ENCODE results near the gene ADISSP. TPM values are rescaled to one million over a fixed set of nuclear protein-coding genes. Genes with fewer than 3 reads are reported as not detected.

The ADISSP gene
- total and polyA plus RNA-seq, 2 of the 13 experiments (the other 11 are each of a cell fraction or from before 2014, with no cell fraction given), result 38.3 to 90.6 TPM

DNA sequence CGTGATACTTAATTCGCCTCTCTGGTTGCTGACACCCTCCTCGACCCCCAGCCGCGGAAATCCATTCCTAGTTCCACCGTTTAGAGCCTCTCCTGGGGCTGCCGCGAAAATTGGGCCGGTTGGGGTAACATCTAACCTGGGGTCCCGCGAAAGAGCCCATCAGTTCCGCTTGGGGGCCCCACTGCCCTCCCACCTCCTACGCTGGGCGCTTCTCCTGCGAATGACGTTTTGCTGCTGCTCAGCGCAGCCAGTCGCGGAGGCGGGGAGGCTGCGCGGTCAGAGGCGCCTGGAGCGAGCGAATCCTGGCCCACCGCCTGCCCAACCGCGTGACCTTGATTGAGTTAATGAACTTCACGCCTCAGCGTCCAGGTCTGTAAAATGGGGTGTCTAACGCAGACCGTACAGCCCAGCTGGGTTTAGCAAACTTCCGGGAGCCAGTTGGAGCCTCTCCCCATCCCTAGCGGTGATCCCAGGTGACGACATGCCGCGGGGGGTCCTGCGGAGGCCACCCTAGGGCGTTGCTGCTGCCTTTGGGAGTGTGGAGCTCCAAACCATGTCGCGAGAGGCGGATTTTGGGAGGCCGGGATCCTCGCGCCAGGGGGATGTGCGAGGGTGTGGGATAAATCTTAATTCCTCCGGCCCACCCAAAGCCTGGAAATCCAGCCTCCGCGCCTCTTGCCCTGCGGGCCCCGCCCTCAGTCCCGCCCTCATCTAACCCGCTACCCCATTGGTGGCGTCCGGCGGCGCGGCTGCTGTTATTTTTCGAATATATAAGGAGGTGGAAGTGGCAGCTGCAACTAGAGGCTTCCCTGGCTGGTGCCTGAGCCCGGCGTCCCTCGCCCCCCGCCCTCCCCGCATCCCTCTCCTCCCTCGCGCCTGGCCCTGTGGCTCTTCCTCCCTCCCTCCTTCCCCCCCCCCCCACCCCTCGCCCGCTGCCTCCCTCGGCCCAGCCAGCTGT lies 28.2 kb upstream of the ADISSP start, which contains the start of gene CDC25B (continued):
- TF ChIP-seq, protein P1, sequence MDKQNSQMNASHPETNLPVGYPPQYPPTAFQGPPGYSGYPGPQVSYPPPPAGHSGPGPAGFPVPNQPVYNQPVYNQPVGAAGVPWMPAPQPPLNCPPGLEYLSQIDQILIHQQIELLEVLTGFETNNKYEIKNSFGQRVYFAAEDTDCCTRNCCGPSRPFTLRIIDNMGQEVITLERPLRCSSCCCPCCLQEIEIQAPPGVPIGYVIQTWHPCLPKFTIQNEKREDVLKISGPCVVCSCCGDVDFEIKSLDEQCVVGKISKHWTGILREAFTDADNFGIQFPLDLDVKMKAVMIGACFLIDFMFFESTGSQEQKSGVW (CRISPR knock-in tag; IDR thresholded peaks at IDR 0.05; ENCODE audit: borderline replicate concordance), result no peak
- TF ChIP-seq, protein P2, sequence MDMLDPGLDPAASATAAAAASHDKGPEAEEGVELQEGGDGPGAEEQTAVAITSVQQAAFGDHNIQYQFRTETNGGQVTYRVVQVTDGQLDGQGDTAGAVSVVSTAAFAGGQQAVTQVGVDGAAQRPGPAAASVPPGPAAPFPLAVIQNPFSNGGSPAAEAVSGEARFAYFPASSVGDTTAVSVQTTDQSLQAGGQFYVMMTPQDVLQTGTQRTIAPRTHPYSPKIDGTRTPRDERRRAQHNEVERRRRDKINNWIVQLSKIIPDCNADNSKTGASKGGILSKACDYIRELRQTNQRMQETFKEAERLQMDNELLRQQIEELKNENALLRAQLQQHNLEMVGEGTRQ (IDR thresholded peaks at IDR 0.05; ENCODE audit: low read depth, low read length), result no peak
- TF ChIP-seq, protein P2 (CRISPR knock-in tag; IDR thresholded peaks at IDR 0.05; ENCODE audit: borderline replicate concordance), result 0 out of 2 replicates have a peak, but pooled peaks have one; percentile 20
- TF ChIP-seq CENPT (CRISPR knock-in tag; IDR thresholded peaks at IDR 0.05; ENCODE audit: low read depth) (no peak), SRSF9 (IDR thresholded peaks at IDR 0.05; ENCODE audit: borderline replicate concordance, insufficient read depth, low read depth, low read length, poor library complexity, severe bottlenecking) (no peak), RBAK (CRISPR knock-in tag; IDR thresholded peaks at IDR 0.05) (no peak), GABPA (IDR thresholded peaks at IDR 0.05; ENCODE audit: low read depth, low read length) (no peak), GABPA (CRISPR knock-in tag; IDR thresholded peaks at IDR 0.05; ENCODE audit: low read depth) (peak; percentile 72), ZNF709 (CRISPR knock-in tag; IDR thresholded peaks at IDR 0.05) (no peak), ZBTB7B (CRISPR knock-in tag; IDR thresholded peaks at IDR 0.05) (0 out of 2 replicates have a peak, but pooled peaks have one; percentile 74), ZNF441 (CRISPR knock-in tag; IDR thresholded peaks at IDR 0.05; ENCODE audit: borderline replicate concordance) (peak; percentile 88), PAX8 (CRISPR knock-in tag; IDR thresholded peaks at IDR 0.05; ENCODE audit: borderline replicate concordance) (no peak), NCOA2 (CRISPR knock-in tag; IDR thresholded peaks at IDR 0.05) (no peak)
- TF ChIP-seq, protein P3, sequence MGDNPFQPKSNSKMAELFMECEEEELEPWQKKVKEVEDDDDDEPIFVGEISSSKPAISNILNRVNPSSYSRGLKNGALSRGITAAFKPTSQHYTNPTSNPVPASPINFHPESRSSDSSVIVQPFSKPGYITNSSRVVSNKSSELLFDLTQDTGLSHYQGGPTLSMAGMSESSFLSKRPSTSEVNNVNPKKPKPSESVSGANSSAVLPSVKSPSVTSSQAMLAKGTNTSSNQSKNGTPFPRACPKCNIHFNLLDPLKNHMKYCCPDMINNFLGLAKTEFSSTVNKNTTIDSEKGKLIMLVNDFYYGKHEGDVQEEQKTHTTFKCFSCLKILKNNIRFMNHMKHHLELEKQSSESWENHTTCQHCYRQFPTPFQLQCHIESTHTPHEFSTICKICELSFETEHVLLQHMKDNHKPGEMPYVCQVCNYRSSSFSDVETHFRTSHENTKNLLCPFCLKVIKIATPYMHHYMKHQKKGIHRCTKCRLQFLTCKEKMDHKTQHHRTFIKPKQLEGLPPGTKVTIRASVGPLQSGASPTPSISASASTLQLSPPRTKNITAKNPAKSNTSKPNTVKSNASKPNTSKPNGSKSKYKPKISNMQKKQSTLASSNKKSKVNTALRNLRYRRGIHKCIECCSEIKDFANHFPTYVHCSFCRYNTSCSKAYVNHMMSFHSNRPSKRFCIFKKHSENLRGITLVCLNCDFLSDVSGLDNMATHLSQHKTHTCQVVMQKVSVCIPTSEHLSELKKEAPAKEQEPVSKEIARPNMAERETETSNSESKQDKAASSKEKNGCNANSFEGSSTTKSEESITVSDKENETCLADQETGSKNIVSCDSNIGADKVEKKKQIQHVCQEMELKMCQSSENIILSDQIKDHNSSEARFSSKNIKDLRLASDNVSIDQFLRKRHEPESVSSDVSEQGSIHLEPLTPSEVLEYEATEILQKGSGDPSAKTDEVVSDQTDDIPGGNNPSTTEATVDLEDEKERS (CRISPR knock-in tag; IDR thresholded peaks at IDR 0.05), result no peak; the same call in 1 of the 2 replicates
- TF ChIP-seq, protein P4, sequence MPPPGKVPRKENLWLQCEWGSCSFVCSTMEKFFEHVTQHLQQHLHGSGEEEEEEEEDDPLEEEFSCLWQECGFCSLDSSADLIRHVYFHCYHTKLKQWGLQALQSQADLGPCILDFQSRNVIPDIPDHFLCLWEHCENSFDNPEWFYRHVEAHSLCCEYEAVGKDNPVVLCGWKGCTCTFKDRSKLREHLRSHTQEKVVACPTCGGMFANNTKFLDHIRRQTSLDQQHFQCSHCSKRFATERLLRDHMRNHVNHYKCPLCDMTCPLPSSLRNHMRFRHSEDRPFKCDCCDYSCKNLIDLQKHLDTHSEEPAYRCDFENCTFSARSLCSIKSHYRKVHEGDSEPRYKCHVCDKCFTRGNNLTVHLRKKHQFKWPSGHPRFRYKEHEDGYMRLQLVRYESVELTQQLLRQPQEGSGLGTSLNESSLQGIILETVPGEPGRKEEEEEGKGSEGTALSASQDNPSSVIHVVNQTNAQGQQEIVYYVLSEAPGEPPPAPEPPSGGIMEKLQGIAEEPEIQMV (CRISPR knock-in tag; IDR thresholded peaks at IDR 0.05; ENCODE audit: low read depth), result peak; percentile 71; the same call in 1 of the 2 replicates
- TF ChIP-seq, protein P5, sequence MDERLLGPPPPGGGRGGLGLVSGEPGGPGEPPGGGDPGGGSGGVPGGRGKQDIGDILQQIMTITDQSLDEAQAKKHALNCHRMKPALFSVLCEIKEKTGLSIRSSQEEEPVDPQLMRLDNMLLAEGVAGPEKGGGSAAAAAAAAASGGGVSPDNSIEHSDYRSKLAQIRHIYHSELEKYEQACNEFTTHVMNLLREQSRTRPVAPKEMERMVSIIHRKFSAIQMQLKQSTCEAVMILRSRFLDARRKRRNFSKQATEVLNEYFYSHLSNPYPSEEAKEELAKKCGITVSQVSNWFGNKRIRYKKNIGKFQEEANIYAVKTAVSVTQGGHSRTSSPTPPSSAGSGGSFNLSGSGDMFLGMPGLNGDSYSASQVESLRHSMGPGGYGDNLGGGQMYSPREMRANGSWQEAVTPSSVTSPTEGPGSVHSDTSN (CRISPR knock-in tag; IDR thresholded peaks at IDR 0.05), result no peak
- TF ChIP-seq, protein P6, sequence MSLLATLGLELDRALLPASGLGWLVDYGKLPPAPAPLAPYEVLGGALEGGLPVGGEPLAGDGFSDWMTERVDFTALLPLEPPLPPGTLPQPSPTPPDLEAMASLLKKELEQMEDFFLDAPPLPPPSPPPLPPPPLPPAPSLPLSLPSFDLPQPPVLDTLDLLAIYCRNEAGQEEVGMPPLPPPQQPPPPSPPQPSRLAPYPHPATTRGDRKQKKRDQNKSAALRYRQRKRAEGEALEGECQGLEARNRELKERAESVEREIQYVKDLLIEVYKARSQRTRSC (CRISPR knock-in tag; IDR thresholded peaks at IDR 0.05; ENCODE audit: low read depth), result no peak; the same call in 1 of the 2 replicates

Data from HepG2 (cell line).